Immature natural killer cell (primary cell): ENCODE measurements around the gene LIN7A. TPM values are rescaled to one million over a fixed set of nuclear protein-coding genes. Genes with fewer than 3 reads are reported as not detected.
"Not testable (repeated sequence)": the region's sequence is repeated elsewhere in the genome, so short reads cannot be mapped to it uniquely, and the experiment has no call there.

Source experiments
- DNase-seq, 3 donors: peaks; one replicate each; pipeline ENCODE4 v3.0.0; 2022; ENCODE audit warnings: mixed read lengths in 1 of 3
- H3K27ac Mint-ChIP-seq, 6 donors: one replicate each; pipeline ENCODE4 v1.8.0; 2020; ENCODE audit warnings: mixed read lengths in 6 of 6, mild to moderate bottlenecking in 5 of 6, inconsistent platforms in 4 of 6, moderate library complexity in 3 of 6
- H3K27me3 Mint-ChIP-seq, 3 donors: one replicate each; pipeline ENCODE4 v1.8.0; 2020 to 2021; ENCODE audit warnings: low read depth in 3 of 3, mild to moderate bottlenecking in 3 of 3, mixed read lengths in 3 of 3, moderate library complexity in 3 of 3, inconsistent platforms in 1 of 3
- H3K36me3 Mint-ChIP-seq, 3 donors: one replicate each; pipeline ENCODE4 v1.8.0; 2020; ENCODE audit warnings: mixed read lengths in 3 of 3, inconsistent platforms in 2 of 3, mild to moderate bottlenecking in 2 of 3
- H3K4me1 Mint-ChIP-seq, 2 donors: one replicate each; pipeline ENCODE4 v1.8.0; 2020; ENCODE audit warnings: inconsistent platforms in 2 of 2, mild to moderate bottlenecking in 2 of 2, mixed read lengths in 2 of 2, moderate library complexity in 1 of 2
- H3K4me3 Mint-ChIP-seq, 5 donors: one replicate each; pipeline ENCODE4 v1.8.0; 2020; ENCODE audit warnings: mild to moderate bottlenecking in 5 of 5, mixed read lengths in 5 of 5, inconsistent platforms in 3 of 5, moderate library complexity in 3 of 5
- H3K9me3 Mint-ChIP-seq, 6 donors: one replicate each; pipeline ENCODE4 v1.8.0; 2020; ENCODE audit warnings: mild to moderate bottlenecking in 6 of 6, mixed read lengths in 6 of 6, inconsistent platforms in 4 of 6, moderate library complexity in 3 of 6
- polyA plus RNA-seq, 3 donors: library from polyadenylated mRNA; unstranded; fragments of 300-500 nt; fragmentation: Illumina TruSeq; gene quantifications; one replicate each; pipeline ENCODE4 v1.2.3, GENCODE V29; 2021

LIN7A gene
- polyA plus RNA-seq, 3 donors from 2014 or later: 0.35 TPM; not detected in 2

DNA sequence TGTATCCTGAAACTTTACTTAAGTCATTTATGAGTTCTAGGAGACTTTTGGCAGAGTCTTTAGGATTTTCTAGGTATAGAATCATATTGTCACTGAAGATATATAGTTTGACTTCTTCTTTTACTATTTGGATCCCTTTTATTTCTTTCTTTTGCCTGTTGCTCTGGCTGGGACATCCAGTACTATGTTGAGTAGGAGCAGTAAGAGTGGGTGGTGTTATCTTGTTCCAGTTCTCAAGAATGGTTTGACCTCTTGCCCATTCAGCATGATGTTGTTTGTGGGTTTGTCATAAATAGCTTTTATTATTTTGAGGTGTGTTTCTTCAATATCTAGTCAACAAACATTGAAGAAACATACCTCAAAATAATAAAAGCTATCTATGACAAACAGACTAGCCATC is 35.0 kb downstream of the LIN7A start:
- Mint-ChIP-seq H3K27me3 (peaks cover 0 to 5% (median 2%) of the 10 kb centered on the region in 3 donors), H3K9me3 (peaks cover 2 to 38% (median 16%) of the 10 kb centered on the region in 6 donors), H3K27ac (no peak overlapping the region), H3K4me3 (no peak overlapping the region), H3K4me1 (no peaks in the 10 kb centered on the region), H3K36me3 (no peaks in the 10 kb centered on the region)
- no peak for DNase-seq

DNA sequence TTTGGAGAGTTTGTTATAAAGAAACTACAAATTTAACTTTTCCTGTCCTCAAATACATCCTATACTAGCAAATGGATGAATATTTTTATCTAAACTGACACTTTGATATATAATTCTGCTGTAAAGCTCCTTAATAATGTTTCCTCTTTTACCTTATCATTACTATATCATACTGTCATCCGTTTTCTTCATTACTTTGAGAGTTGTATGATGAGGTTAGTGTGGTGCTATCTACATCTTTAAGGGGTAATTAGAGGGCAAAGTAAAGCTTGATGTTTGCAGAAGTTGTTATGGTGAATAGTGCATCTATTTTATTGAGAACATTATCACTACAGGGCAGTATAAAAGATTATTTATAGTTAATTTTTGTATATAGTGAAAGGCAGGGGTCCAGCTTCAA is 36.1 kb downstream of the LIN7A start:
- Mint-ChIP-seq H3K27ac (no peak overlapping the region), H3K36me3 (no peaks in the 10 kb centered on the region), H3K27me3 (peaks cover 0 to 5% (median 2%) of the 10 kb centered on the region in 3 donors), H3K4me3 (no peak overlapping the region), H3K9me3 (peaks cover 5 to 38% (median 15%) of the 10 kb centered on the region in 6 donors), H3K4me1 (no peaks in the 10 kb centered on the region)
- DNase-seq: no peak

DNA sequence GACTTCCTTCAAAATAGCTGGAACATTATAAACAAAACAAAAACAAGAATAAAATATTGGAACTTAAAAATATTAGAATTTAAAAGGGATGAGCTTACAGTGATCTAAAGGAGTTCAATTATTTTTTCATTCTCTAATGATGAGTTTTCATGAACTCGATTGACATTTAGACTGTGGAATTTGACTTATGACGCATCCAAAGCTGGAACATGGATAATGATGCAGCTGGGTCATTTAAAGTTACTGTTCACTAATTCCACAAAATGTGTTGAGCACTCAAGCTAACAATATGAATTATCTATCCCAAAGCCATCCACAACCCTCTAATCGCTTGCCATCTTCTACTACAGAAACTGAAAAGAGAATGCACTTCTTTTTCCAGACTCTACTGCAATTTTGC is 42.5 kb downstream of the LIN7A start:
- no peaks in the 10 kb centered on the region for H3K4me1 Mint-ChIP-seq

DNA sequence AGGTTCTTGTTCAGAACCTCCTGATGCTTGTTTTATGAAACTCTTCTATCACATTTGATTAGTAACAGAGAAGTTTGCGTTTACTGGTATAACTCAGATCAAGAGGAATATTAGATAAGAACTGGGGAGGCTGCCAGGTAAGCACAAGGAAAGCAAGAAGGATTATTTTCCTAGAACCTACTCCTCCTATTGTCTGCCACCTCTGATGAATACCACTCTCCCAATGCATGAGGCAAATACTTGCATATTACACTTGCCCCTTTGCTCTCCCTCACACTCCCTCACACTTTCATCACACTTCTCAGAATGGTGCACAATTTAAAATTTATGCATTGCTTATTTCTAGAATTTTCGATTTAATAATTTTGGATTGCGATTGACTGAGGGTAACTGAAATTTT is 43.6 kb downstream of the LIN7A start:
- Mint-ChIP-seq H3K27me3 (peaks cover 0 to 3% (median 0%) of the 10 kb centered on the region in 3 donors), H3K9me3 (peaks cover 7 to 34% (median 18%) of the 10 kb centered on the region in 6 donors), H3K36me3 (no peaks in the 10 kb centered on the region), H3K4me3 (no peak overlapping the region), H3K4me1 (no peaks in the 10 kb centered on the region), H3K27ac (no peak overlapping the region)
- DNase-seq: no peak

More for the DNA sequence above, 42.5 kb downstream of the LIN7A start:
- H3K9me3 Mint-ChIP-seq: peaks cover 8 to 37% (median 21%) of the 10 kb centered on the region in 6 donors
- no peaks in the 10 kb centered on the region for H3K36me3 Mint-ChIP-seq
- H3K27ac Mint-ChIP-seq: no peak overlapping the region
- H3K4me3 Mint-ChIP-seq: no peak overlapping the region
- peaks cover 0 to 3% (median 1%) of the 10 kb centered on the region in 3 donors for H3K27me3 Mint-ChIP-seq
- DNase-seq: no peak

DNA sequence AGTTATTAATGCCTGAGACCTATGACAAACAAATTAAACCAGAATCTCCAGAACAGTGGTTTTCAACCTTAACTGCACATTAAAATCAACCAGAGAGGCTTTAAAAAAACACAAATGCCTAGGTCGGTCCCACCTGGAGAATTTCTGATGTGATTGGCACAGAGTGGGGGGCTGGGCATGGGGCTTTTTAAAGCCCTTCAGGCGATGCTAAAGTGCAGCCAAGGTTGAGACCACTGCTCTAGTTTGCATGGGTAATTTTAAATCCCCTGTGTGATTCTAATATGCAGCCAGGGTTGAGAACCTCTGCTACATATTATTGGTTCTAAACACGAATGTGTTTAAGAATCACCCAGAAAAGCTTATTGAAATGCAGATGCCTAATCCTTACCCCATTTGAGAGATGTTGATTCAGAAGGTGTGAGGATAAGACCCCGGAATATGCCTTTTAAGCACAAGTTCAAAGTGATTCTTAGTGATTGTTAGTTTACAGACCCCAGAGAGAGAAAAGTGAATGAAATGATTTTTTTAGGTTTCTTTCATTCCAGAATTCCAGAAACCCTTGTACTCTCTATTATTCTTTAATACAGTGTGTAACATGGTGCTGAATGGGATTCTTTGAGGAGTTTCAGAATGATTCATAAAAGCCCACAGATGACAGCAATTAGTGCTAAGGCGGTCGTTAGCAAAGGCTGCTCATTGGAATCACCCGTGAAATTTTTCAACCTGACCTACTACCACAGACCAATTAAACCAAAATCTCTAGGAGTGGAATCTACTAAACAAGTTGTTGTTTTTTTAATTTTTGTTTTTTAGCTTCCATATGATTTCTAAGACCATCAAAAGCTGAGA is 44.9 kb downstream of the LIN7A start:
- no peak for DNase-seq
- Mint-ChIP-seq H3K27me3 (no peaks in the 10 kb centered on the region), H3K27ac (no peak overlapping the region), H3K9me3 (peaks cover 6 to 36% (median 17%) of the 10 kb centered on the region in 6 donors), H3K36me3 (no peaks in the 10 kb centered on the region), H3K4me3 (no peak overlapping the region), H3K4me1 (no peaks in the 10 kb centered on the region)

DNA sequence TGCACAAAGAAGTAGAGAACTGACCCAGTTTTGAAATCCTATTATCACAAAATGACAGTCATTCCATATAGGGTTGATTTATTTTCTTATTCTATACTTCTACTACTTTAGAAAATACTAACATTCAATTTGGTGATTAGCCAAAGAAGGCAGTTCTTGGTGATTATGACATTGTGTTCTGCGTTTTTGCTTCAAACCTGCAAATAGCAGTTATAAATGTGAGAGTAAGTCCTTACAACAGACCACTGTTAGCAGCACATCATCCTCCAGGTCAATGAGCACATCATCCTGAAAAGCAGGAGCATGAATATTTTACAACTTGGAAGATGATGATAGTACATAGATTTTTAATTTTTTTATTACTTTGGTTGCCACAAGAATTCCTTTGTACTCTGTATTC is 53.1 kb downstream of the LIN7A start:
- Mint-ChIP-seq H3K4me1 (no peaks in the 10 kb centered on the region), H3K4me3 (no peak overlapping the region), H3K27ac (no peak overlapping the region), H3K9me3 (peaks cover 2 to 35% (median 7%) of the 10 kb centered on the region in 6 donors), H3K36me3 (peaks cover 0 to 4% (median 4%) of the 10 kb centered on the region in 3 donors), H3K27me3 (no peaks in the 10 kb centered on the region)
- no peak for DNase-seq

DNA sequence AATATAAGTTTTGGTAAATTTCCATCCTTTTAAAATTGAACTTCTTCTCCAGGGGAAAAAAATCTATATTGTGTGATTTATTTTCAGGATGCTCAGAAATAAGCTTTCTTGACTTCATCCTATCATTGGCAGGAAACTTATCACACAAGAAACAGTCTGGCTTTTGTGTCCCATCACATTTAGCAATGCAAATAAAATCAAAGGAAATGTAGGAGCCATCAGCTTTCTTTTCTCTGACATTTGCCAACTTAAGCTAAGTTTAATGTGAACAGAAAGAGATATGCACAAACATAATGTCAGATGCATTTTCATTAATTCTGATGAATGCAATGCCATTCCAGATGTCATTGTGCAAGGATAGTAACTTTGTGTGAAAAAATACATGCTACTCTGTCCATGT is 56.6 kb downstream of the LIN7A start:
- Mint-ChIP-seq H3K36me3 (peaks cover 0 to 4% (median 4%) of the 10 kb centered on the region in 3 donors), H3K27me3 (no peaks in the 10 kb centered on the region), H3K9me3 (peaks cover 2 to 28% (median 8%) of the 10 kb centered on the region in 6 donors), H3K27ac (no peak overlapping the region), H3K4me1 (no peaks in the 10 kb centered on the region), H3K4me3 (no peak overlapping the region)
- DNase-seq: no peak

DNA sequence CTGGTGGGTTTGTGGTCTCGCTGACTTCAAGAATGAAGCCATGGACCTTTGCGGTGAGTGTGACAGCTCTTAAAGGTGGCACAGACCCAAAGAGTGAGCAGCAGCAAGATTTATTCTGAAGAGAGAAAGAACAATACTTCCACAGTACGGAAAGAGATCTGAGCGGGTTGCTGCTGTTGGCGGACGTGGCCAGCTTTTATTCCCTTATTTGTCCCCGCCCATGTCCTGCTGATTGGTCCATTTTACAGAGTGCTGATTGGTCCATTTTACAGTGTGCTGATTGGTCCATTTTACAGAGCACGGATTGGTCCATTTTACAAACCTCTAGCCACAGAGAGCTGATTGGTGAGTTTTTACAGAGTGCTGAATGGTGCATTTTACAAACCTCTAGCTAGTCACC is 59.3 kb downstream of the LIN7A start:
- not testable (repeated sequence) for H3K4me3 Mint-ChIP-seq, H3K4me1 Mint-ChIP-seq, DNase-seq, H3K27ac Mint-ChIP-seq, H3K27me3 Mint-ChIP-seq, H3K36me3 Mint-ChIP-seq
- H3K9me3 Mint-ChIP-seq: peaks cover 2 to 34% (median 11%) of the 10 kb centered on the region in 6 donors

DNA sequence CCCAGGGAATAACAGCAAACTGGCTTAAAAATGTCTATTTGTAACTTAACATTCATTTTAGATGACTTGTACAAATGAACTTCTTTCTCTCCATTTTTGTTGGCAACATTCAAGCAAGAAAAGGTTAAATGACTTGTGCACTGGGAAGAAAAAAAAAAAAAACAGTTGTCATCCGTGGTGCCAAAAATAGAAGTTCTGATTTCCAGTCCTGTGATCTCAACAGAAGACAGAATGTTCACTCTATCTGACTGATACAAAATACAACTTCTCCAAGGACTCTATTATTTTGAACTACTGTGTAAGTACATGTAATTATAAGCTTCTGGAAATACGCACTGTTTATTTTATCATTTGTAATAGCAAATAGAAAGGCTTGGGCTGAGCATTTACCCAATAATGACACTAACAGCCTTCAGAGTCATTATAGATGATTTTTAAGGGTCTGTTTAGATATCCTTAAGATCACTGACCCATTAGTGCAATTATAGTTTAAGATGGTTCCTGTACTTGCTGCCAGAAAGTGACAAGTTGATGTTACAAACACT is 59.9 kb downstream of the LIN7A start:
- no peaks in the 10 kb centered on the region for H3K4me1 Mint-ChIP-seq
- no peak overlapping the region for H3K4me3 Mint-ChIP-seq
- peaks cover 0 to 30% (median 8%) of the 10 kb centered on the region in 6 donors for H3K9me3 Mint-ChIP-seq
- no peak overlapping the region for H3K27ac Mint-ChIP-seq
- H3K36me3 Mint-ChIP-seq: no peaks in the 10 kb centered on the region
- no peak for DNase-seq
- no peaks in the 10 kb centered on the region for H3K27me3 Mint-ChIP-seq

DNA sequence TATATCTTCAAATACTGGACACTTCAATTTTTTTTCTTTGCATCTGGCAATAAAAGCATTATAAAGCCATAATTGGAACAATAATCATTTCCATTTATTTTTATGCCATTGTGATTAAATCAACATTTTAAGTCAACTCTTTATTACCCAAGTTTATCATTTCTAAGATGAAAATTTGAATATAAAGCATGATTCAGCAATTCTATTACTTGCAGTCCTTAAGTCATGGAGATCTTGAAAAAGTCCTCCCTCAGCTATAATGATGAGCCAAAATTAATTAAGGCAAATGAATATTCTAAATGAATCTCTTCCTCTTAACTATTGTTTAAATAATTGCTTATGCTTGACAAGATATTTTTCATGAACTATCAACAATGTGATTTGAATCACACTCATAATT is 65.7 kb downstream of the LIN7A start:
- Mint-ChIP-seq H3K27ac (no peak overlapping the region), H3K36me3 (no peaks in the 10 kb centered on the region), H3K27me3 (no peaks in the 10 kb centered on the region), H3K9me3 (peaks cover 0 to 34% (median 8%) of the 10 kb centered on the region in 6 donors), H3K4me3 (no peak overlapping the region), H3K4me1 (no peaks in the 10 kb centered on the region)
- no peak for DNase-seq

DNA sequence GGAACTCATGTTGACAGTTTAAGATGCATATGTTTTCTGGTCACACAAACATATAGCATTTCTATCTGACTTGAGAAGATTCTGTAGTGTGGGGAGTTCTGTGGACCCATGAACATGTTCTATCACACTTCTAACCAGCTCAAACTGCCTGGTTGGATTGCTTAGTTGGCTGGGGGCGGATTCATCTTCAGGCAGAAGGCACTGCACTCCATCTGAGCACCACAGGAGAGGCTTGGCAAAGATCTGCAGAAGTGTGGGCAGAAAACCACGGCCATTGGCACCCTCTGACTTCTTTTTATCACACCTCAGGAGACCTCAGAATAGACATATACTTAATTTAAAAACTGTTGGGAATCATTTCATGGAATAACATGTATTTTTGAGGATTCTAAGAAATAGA is 68.5 kb downstream of the LIN7A start:
- Mint-ChIP-seq H3K27me3 (no peaks in the 10 kb centered on the region), H3K36me3 (no peaks in the 10 kb centered on the region), H3K9me3 (peaks cover 0 to 35% (median 7%) of the 10 kb centered on the region in 6 donors), H3K4me1 (no peaks in the 10 kb centered on the region), H3K4me3 (no peak overlapping the region), H3K27ac (no peak overlapping the region)
- DNase-seq: no peak

DNA sequence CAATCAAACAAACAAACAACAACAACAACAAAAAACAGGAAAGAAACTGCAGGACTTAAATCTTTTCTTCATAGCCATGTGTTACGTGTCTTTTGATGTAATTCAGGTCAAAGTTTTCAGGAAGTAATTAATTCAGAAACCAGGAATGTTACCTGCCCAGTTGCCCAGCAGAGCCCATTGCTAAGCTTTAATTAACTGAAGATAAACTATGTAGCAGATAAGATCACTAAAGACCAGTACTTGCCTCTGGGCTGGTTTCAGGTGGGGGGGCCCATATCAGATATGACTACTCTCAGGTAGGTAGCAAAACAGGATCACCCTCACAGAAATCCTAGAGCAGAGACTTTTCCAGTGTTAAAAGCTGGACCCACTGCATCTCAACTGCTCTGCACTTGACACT is 69.2 kb downstream of the LIN7A start:
- DNase-seq: no peak
- H3K4me3 Mint-ChIP-seq: no peak overlapping the region
- H3K9me3 Mint-ChIP-seq: peaks cover 0 to 30% (median 6%) of the 10 kb centered on the region in 6 donors
- H3K27ac Mint-ChIP-seq: no peak overlapping the region
- H3K4me1 Mint-ChIP-seq: no peaks in the 10 kb centered on the region
- no peaks in the 10 kb centered on the region for H3K36me3 Mint-ChIP-seq
- no peaks in the 10 kb centered on the region for H3K27me3 Mint-ChIP-seq

DNA sequence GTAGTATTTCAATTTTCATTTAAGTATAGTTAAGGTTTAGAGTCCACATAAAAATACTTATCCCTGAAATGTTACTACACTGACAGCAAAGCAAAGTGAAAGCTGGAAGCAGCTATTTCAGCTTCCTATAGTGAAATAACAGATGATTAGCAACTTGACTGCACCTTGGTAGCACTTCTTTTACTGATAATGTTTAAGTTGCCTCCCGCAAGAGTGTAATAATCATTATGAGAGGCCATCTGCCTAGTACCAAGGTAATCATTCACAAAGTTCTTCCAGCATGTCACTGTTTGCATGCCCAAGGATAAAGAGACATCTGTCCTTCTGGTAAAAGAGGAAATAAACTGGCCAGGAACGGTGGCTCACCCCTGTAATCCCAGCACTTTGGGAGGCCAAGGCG is 69.8 kb downstream of the LIN7A start:
- DNase-seq: no peak
- H3K27ac Mint-ChIP-seq: no peak overlapping the region
- no peaks in the 10 kb centered on the region for H3K4me1 Mint-ChIP-seq
- peaks cover 0 to 31% (median 6%) of the 10 kb centered on the region in 6 donors for H3K9me3 Mint-ChIP-seq
- no peaks in the 10 kb centered on the region for H3K36me3 Mint-ChIP-seq
- H3K4me3 Mint-ChIP-seq: no peak overlapping the region
- H3K27me3 Mint-ChIP-seq: no peaks in the 10 kb centered on the region

DNA sequence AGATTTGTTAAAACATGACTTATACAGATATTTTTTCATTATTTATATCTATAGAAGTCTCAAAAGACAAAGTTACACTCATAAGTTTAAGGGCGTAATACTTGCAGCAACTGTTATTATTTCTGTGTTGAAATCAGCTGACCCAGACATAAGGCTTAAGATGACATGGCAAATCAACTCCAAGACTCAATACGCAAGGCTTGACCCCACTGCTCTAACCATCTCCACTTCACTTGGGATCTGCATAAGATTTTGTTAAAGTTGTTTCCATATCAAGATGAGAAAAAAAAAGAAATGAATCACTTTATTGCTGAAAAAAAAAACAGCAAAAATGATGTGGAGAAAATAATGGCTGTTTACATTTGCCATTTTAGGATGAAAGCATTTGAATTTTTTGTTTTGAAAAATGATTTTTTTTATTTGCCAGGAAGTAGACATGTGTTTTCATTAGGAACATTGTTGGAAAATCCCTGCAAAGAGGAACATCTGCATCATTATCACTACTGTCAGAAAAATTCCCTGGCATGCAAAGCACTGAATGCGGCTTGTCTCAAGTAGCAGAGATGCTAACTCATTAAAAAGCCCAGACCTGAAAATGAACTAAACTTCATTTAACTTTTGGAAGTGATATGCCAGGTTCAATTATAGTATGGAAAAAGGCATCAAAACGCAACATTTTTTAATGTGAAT is 73.5 kb downstream of the LIN7A start:
- H3K27ac Mint-ChIP-seq: no peak overlapping the region
- DNase-seq: no peak
- H3K27me3 Mint-ChIP-seq: peaks cover 0 to 1% (median 0%) of the 10 kb centered on the region in 3 donors
- no peaks in the 10 kb centered on the region for H3K4me1 Mint-ChIP-seq
- no peaks in the 10 kb centered on the region for H3K36me3 Mint-ChIP-seq
- H3K9me3 Mint-ChIP-seq: peaks cover 0 to 36% (median 10%) of the 10 kb centered on the region in 6 donors
- H3K4me3 Mint-ChIP-seq: no peak overlapping the region
